Measurements from ENCODE around the gene CD248. TPM values are rescaled to one million over a fixed set of nuclear protein-coding genes. Genes with fewer than 3 reads are reported as not detected.

The CD248 gene
- total RNA-seq, 1 donor from 2014 or later: 109 TPM

DNA sequence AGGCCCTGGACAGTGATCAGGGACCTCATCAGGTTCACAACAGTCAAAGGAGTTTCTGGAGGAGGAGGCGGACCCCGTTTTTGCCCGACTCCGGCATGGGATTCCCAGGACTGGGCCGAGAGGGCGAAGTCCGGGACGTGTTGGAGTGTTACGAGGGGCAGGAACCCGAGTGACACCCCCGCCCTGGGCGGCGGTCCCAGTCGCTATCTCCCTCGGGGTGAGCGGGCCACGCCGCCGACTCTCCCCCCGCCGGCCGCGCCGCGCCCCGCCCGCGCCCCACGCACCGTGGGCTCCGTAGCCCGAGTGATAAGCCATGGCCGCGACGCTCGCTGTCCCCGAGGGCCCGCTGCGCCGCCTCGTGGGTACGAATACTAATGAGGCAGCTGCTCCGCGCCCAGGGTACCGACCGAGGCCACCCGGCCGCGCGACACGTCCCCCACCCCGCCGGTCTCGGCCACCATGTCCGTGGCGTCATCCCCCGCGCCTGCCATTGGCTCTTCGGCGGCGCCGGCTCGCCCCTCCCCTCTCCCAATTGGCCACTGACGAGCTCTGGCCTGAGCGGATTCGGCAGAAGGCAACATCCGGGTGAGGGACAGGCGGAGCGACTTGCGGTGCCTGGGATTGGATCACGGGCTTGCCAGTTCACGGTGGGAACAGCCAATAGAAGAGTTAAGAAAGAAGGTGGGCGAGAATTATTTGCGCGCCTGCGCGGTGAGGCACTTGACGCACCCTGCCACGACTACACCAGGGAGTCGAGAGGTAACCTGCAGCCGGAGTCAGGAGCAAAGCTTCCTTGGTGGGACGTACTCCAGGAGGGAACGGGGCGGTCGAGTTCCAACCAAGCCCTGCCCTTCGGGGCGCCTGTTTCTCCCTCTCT lies 27.9 kb downstream of the CD248 start, which contains the start of gene YIF1A:
YIF1A (minus strand) TSS at position 473 of the 877 bp plus-strand sequence; CDS start at position 315, 158 bp downstream.
- no peaks in the 10 kb centered on the region for H3K36me3 Mint-ChIP-seq (ENCODE audit: low read depth)
- DNase-seq (ENCODE audit: low spot score): peak; percentile 100
- H3K4me3 Mint-ChIP-seq (ENCODE audit: unreplicated experiment): peak within 1 kb of the TSS; percentile 87
- no peaks in the 10 kb centered on the region for H3K9me3 Mint-ChIP-seq (ENCODE audit: low read depth)
- H3K27ac Mint-ChIP-seq (ENCODE audit: unreplicated experiment): peak within 1 kb of the TSS; percentile 98
- peaks cover 5% of the 10 kb centered on the region for H3K27me3 Mint-ChIP-seq (ENCODE audit: low read depth)
- peak; percentile 36 for TF ChIP-seq CTCF (IDR thresholded peaks at IDR 0.05)
- H3K4me1 Mint-ChIP-seq (ENCODE audit: low read depth): peaks cover 43% of the 10 kb centered on the region

GRCh38 chr11:66287889-66288670 lies 28.8 kb downstream of the CD248 start:
- H3K4me3 Mint-ChIP-seq (ENCODE audit: unreplicated experiment): peak overlapping the region; percentile 87
- no peaks in the 10 kb centered on the region for H3K36me3 Mint-ChIP-seq (ENCODE audit: low read depth)
- H3K4me1 Mint-ChIP-seq (ENCODE audit: low read depth): peaks cover 43% of the 10 kb centered on the region
- no peaks in the 10 kb centered on the region for H3K9me3 Mint-ChIP-seq (ENCODE audit: low read depth)
- H3K27ac Mint-ChIP-seq (ENCODE audit: unreplicated experiment): peak overlapping the region; percentile 94
- TF ChIP-seq CTCF (IDR thresholded peaks at IDR 0.05): no peak
- DNase-seq (ENCODE audit: low spot score): no peak
- H3K27me3 Mint-ChIP-seq (ENCODE audit: low read depth): peaks cover 5% of the 10 kb centered on the region

DNA sequence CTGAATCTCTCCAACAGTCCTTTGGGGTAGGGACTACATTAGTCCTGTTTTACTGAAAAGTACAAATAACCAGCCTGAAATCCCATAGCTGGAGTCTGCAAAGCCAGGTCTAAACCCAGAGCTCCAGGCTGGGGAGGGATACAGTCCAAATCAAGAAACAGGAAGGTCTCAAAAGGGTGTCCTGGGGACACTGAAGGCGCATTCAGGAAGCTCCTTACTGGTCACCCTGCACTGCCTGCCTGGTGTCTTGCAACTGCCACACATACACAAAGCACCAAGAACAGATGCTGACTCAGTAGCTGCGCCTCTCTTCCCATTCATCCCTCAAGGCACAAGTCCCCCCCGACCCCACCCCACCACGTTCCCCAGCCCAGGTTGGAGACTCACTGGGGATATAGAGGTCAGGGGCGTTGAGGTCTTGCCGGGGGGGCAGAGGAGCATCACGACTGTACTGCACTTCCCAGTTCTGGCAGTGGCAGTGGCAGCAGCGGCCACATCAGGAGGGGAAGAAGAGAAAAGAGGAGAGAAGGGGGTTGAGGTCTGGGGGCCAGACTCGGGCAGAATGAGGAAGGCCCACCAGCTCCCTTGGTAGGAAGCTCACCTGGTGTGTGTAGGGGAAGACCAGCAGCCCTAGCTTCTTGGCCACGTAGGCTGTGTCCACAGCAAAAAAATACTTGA lies 29.5 kb downstream of the CD248 start:
- Mint-ChIP-seq H3K36me3 (ENCODE audit: low read depth) (no peaks in the 10 kb centered on the region), H3K4me1 (ENCODE audit: low read depth) (peaks cover 45% of the 10 kb centered on the region), H3K4me3 (ENCODE audit: unreplicated experiment) (peak overlapping the region; percentile 87), H3K9me3 (ENCODE audit: low read depth) (no peaks in the 10 kb centered on the region), H3K27ac (ENCODE audit: unreplicated experiment) (peak overlapping the region; percentile 75), H3K27me3 (ENCODE audit: low read depth) (no peaks in the 10 kb centered on the region)
- no peak for DNase-seq (ENCODE audit: low spot score)
- TF ChIP-seq CTCF (IDR thresholded peaks at IDR 0.05): no peak

DNA sequence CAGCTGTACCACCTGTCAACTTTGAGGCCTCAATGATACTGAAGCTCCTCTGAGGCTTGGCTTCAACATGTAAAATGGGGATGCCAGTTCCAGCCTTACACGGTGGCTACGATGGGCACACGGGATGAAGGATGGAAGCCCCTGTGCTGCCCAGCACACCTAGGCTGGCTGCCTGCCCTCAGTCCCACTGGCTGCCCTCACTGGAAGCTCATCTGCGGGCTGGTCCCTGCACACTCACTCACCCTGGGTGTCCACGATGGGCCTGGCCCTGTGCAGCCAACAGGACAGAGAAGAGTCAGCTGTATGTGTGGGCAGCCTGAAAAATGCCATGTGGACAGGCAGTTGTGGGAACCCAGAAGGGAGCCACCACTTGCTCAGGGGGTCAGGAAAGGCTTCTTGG lies 30.1 kb downstream of the CD248 start:
- TF ChIP-seq CTCF (IDR thresholded peaks at IDR 0.05): no peak
- Mint-ChIP-seq H3K4me3 (ENCODE audit: unreplicated experiment) (peak overlapping the region; percentile 15), H3K36me3 (ENCODE audit: low read depth) (no peaks in the 10 kb centered on the region), H3K27ac (ENCODE audit: unreplicated experiment) (peak overlapping the region; percentile 42), H3K9me3 (ENCODE audit: low read depth) (no peaks in the 10 kb centered on the region), H3K4me1 (ENCODE audit: low read depth) (peaks cover 46% of the 10 kb centered on the region), H3K27me3 (ENCODE audit: low read depth) (no peaks in the 10 kb centered on the region)
- DNase-seq (ENCODE audit: low spot score): no peak

Measured in chondrocyte (in vitro differentiated cells).